ENCODE data around the gene TMEM141.
"Not testable (repeated sequence)": the region's sequence is repeated elsewhere in the genome, so short reads cannot be mapped to it uniquely, and the experiment has no call there.

TMEM141 gene

GRCh38 chr9:136835932-136836904 is 45.1 kb downstream of the TMEM141 start:
- DNase-seq = no peak

- DNase-seq = no peak
Observed at GRCh38 chr9:136837146-136837855, 46.2 kb downstream of the TMEM141 start.

- DNase-seq = not testable (repeated sequence)
Observed at GRCh38 chr9:136837856-136838277, 46.7 kb downstream of the TMEM141 start.

- DNase-seq = no peak
Observed at GRCh38 chr9:136838314-136839228, 47.4 kb downstream of the TMEM141 start.

GRCh38 chr9:136839229-136840139 is 48.3 kb downstream of the TMEM141 start:
- no peak for DNase-seq

- DNase-seq = no peak
Observed at GRCh38 chr9:136840140-136840876, 49.2 kb downstream of the TMEM141 start.

GRCh38 chr9:136840877-136841645 is 49.9 kb downstream of the TMEM141 start:
- no peak for DNase-seq

- not testable (repeated sequence) for DNase-seq
Observed at GRCh38 chr9:136841646-136842379, 50.7 kb downstream of the TMEM141 start.

- peak; percentile 46 to 76 (median 50) for DNase-seq
Observed at GRCh38 chr9:136842380-136842948, 51.3 kb downstream of the TMEM141 start, which contains the start of gene AJM1. TSS of gene AJM1 (plus strand) at chr9:136842478. CDS start at chr9:136844415, 1,937 bp downstream.
